K562 (cell line): ENCODE results near the gene IMMP2L.

Experiments
- BHLHE40 ChIP-seq: IDR thresholded peaks from 2 replicates; pipeline ENCODE4 v1.6.1; 2011; ENCODE audit warnings: low read length, improper control_type of control experiment
- ETV6 ChIP-seq, 3 experiments: fragments of 150-350 bp in 1 of 3; sonication (generic) in 1 of 3; formaldehyde crosslinking in 1 of 3; IDR thresholded peaks; 2 replicates each; pipeline versions ENCODE4 v1.6.1 to v1.8.0; 2014 to 2022; ENCODE audit warnings: borderline replicate concordance in 2 of 3, low read depth in 2 of 3, antibody characterized with exemption in 1 of 3, low read length in 1 of 3, mild to moderate bottlenecking in 1 of 3, missing genetic modification reagents in 1 of 3
- GATA2 ChIP-seq: sonication (generic); formaldehyde crosslinking; IDR thresholded peaks from 2 replicates; pipeline ENCODE4 v1.4.0; 2020; ENCODE audit warnings: mild to moderate bottlenecking, missing genetic modification reagents
- KHSRP ChIP-seq: fragments of 450-650 bp; IDR thresholded peaks from 2 replicates; pipeline ENCODE4 v1.6.1; 2017
- ZFP36 ChIP-seq: fragments of 150-350 bp; IDR thresholded peaks from 2 replicates; pipeline ENCODE4 v1.6.1; 2018; ENCODE audit warnings: low read length, low read depth; ENCODE audit not compliant: partially characterized antibody
- ZNF589 ChIP-seq: fragments of 200-800 bp; sonication (Bioruptor generic); IDR thresholded peaks from 2 replicates; pipeline ENCODE4 v1.6.1; 2016; ENCODE audit warnings: low read depth, missing genetic modification characterization, missing compliant biosample characterization
- ZSCAN32 ChIP-seq: fragments of 450-650 bp; formaldehyde crosslinking; IDR thresholded peaks from 2 replicates; pipeline ENCODE4 v1.4.0; 2020; ENCODE audit warnings: mild to moderate bottlenecking, moderate library complexity
- TF ChIP-seq, protein P1 (sequence below), 2 experiments: fragments of 450-650 bp in 1 of 2; sonication (generic) in 1 of 2; formaldehyde crosslinking in 1 of 2; IDR thresholded peaks in 1 of 2; conservative IDR thresholded peaks in 1 of 2; 2 replicates each; pipeline versions ENCODE4 v1.6.1 to v1.8.1; 2016 to 2023; ENCODE audit warnings: mild to moderate bottlenecking in 2 of 2, moderate library complexity in 2 of 2, inconsistent platforms in 1 of 2, missing genetic modification reagents in 1 of 2
- TF ChIP-seq, protein P2 (sequence below): sonication (generic); formaldehyde crosslinking; IDR thresholded peaks from 2 replicates; pipeline ENCODE4 v1.8.0; 2022; ENCODE audit warnings: mild to moderate bottlenecking, low read depth, missing genetic modification reagents
- TF ChIP-seq, protein P3 (sequence below), 2 experiments: fragments of 450-650 bp; formaldehyde crosslinking in 1 of 2; IDR thresholded peaks; 2 replicates each; pipeline versions ENCODE4 v1.4.0 to v1.6.1; 2014 to 2020; ENCODE audit warnings: mild to moderate bottlenecking in 2 of 2, borderline replicate concordance in 1 of 2, low read depth in 1 of 2

DNA sequence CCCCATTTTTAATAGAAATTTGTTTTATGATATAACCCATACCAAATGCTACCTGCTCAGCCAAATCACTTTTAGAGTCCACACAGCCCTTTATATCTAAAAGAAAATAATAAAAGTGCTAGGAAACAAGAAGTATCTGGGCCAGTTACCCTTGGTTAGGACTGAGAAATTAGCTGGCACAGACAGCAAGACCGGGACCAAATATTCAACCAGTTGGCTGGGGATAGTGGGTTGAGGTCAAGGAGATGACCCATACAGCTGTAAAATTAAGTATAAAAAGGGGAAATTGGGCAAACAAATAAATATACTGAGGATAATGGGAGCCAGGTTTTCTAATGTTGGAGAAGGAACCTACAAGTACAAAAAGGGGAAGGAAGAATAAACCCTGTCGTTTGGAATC is 174.3 kb downstream of the IMMP2L start:
- TF ChIP-seq BHLHE40 (no peak), ZSCAN32 (CRISPR knock-in tag) (no peak), KHSRP (no peak), ZFP36 (no peak), GATA2 (CRISPR knock-in tag) (no peak), ETV6 (IDR thresholded peaks at IDR 0.05; ENCODE audit: borderline replicate concordance in 1 of 2, low read depth in 2 of 2, low read length in 1 of 2) (no peak), ETV6 (CRISPR knock-in tag; IDR thresholded peaks at IDR 0.05; ENCODE audit: borderline replicate concordance) (no peak), ZNF589 (CRISPR knock-in tag) (no peak)
- TF ChIP-seq, protein P1, sequence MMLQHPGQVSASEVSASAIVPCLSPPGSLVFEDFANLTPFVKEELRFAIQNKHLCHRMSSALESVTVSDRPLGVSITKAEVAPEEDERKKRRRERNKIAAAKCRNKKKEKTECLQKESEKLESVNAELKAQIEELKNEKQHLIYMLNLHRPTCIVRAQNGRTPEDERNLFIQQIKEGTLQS (IDR thresholded peaks at IDR 0.05): no peak
- TF ChIP-seq, protein P1 (CRISPR knock-in tag; conservative IDR thresholded peaks at IDR 0.05): no peak
- TF ChIP-seq, protein P2, sequence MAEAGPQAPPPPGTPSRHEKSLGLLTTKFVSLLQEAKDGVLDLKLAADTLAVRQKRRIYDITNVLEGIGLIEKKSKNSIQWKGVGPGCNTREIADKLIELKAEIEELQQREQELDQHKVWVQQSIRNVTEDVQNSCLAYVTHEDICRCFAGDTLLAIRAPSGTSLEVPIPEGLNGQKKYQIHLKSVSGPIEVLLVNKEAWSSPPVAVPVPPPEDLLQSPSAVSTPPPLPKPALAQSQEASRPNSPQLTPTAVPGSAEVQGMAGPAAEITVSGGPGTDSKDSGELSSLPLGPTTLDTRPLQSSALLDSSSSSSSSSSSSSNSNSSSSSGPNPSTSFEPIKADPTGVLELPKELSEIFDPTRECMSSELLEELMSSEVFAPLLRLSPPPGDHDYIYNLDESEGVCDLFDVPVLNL (CRISPR knock-in tag): no peak
- TF ChIP-seq, protein P3, sequence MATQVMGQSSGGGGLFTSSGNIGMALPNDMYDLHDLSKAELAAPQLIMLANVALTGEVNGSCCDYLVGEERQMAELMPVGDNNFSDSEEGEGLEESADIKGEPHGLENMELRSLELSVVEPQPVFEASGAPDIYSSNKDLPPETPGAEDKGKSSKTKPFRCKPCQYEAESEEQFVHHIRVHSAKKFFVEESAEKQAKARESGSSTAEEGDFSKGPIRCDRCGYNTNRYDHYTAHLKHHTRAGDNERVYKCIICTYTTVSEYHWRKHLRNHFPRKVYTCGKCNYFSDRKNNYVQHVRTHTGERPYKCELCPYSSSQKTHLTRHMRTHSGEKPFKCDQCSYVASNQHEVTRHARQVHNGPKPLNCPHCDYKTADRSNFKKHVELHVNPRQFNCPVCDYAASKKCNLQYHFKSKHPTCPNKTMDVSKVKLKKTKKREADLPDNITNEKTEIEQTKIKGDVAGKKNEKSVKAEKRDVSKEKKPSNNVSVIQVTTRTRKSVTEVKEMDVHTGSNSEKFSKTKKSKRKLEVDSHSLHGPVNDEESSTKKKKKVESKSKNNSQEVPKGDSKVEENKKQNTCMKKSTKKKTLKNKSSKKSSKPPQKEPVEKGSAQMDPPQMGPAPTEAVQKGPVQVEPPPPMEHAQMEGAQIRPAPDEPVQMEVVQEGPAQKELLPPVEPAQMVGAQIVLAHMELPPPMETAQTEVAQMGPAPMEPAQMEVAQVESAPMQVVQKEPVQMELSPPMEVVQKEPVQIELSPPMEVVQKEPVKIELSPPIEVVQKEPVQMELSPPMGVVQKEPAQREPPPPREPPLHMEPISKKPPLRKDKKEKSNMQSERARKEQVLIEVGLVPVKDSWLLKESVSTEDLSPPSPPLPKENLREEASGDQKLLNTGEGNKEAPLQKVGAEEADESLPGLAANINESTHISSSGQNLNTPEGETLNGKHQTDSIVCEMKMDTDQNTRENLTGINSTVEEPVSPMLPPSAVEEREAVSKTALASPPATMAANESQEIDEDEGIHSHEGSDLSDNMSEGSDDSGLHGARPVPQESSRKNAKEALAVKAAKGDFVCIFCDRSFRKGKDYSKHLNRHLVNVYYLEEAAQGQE (IDR thresholded peaks at IDR 0.05; ENCODE audit: borderline replicate concordance): no peak
- TF ChIP-seq, protein P3 (CRISPR knock-in tag; IDR thresholded peaks at IDR 0.05; ENCODE audit: low read depth): no peak
